H9 (cell line): ENCODE data around the gene C1QB. TPM values are rescaled to one million over a fixed set of nuclear protein-coding genes. Genes with fewer than 3 reads are reported as not detected.

ENCODE experiments used
- DNase-seq: peaks from one replicate; pipeline ENCODE4 v3.0.0-alpha.2; 2017
- H2AFZ ChIP-seq: one replicate; pipeline ENCODE4 v1.6.1; 2013; ENCODE audit warnings: mild to moderate bottlenecking, low read length, control low read depth, moderate library complexity
- H2AK5ac ChIP-seq: 2 replicates; pipeline ENCODE4 v1.6.1; 2013; ENCODE audit warnings: low read length, control low read depth, mixed read lengths; ENCODE audit not compliant: insufficient read length
- H2BK120ac ChIP-seq: one replicate; pipeline ENCODE4 v1.6.1; 2013; ENCODE audit warnings: low read depth, mild to moderate bottlenecking, low read length, control low read depth, inconsistent platforms; ENCODE audit not compliant: poor library complexity, severe bottlenecking
- H2BK12ac ChIP-seq: 2 replicates; pipeline ENCODE4 v1.6.1; 2013; ENCODE audit warnings: low read length, control low read depth, mixed read lengths, low read depth; ENCODE audit not compliant: insufficient read length
- H2BK15ac ChIP-seq: 2 replicates; pipeline ENCODE4 v1.6.1; 2013; ENCODE audit warnings: low read depth, low read length, control low read depth
- H2BK20ac ChIP-seq: one replicate; pipeline ENCODE4 v1.6.1; 2013; ENCODE audit warnings: low read depth, mild to moderate bottlenecking, low read length, control low read depth, inconsistent platforms; ENCODE audit not compliant: poor library complexity, severe bottlenecking
- H2BK5ac ChIP-seq: 2 replicates; pipeline ENCODE4 v1.6.1; 2013; ENCODE audit warnings: low read length, control low read depth, mixed read lengths; ENCODE audit not compliant: insufficient read length
- H3K14ac ChIP-seq: 2 replicates; pipeline ENCODE4 v1.6.1; 2013; ENCODE audit warnings: low read length, control low read depth; ENCODE audit not compliant: insufficient read depth
- H3K18ac ChIP-seq: 2 replicates; pipeline ENCODE4 v1.6.1; 2013; ENCODE audit warnings: low read depth, mild to moderate bottlenecking, mixed read lengths, low read length, control low read depth; ENCODE audit not compliant: insufficient read length
- H3K23ac ChIP-seq: 2 replicates; pipeline ENCODE4 v1.6.1; 2013; ENCODE audit warnings: low read length, control low read depth, mixed read lengths, low read depth; ENCODE audit not compliant: insufficient read length
- H3K23me2 ChIP-seq: 2 replicates; pipeline ENCODE4 v1.6.1; 2013; ENCODE audit warnings: low read depth, mild to moderate bottlenecking, mixed read lengths, low read length, control low read depth; ENCODE audit not compliant: insufficient read length, poor library complexity, severe bottlenecking
- H3K27ac ChIP-seq: 2 replicates; pipeline ENCODE4 v1.5.1; 2013; ENCODE audit warnings: low read length, control low read depth, mixed read lengths, low read depth; ENCODE audit not compliant: insufficient read length
- H3K27me3 ChIP-seq: 2 replicates; pipeline ENCODE4 v1.6.1; 2013; ENCODE audit warnings: low read length, control low read depth, inconsistent platforms; ENCODE audit not compliant: insufficient read depth
- H3K4ac ChIP-seq: 2 replicates; pipeline ENCODE4 v1.6.1; 2013; ENCODE audit warnings: low read depth, mild to moderate bottlenecking, control low read depth, inconsistent platforms, low read length, moderate library complexity
- H3K4me1 ChIP-seq: 2 replicates; pipeline ENCODE4 v1.6.1; 2013; ENCODE audit warnings: low read length, control low read depth, inconsistent platforms; ENCODE audit not compliant: insufficient read depth
- H3K4me2 ChIP-seq: 2 replicates; pipeline ENCODE4 v1.6.1; 2013; ENCODE audit warnings: low read length, control low read depth, mixed read lengths; ENCODE audit not compliant: insufficient read length, insufficient read depth
- H3K56ac ChIP-seq: 2 replicates; pipeline ENCODE4 v1.6.1; 2013; ENCODE audit warnings: low read depth, mild to moderate bottlenecking, mixed read lengths, low read length, control low read depth; ENCODE audit not compliant: insufficient read length
- H3K79me1 ChIP-seq: 2 replicates; pipeline ENCODE4 v1.6.1; 2013; ENCODE audit warnings: low read depth, mild to moderate bottlenecking, moderate library complexity, low read length, control low read depth, inconsistent platforms; ENCODE audit not compliant: insufficient read depth, poor library complexity, severe bottlenecking
- H3K79me2 ChIP-seq: 2 replicates; pipeline ENCODE4 v1.6.1; 2013; ENCODE audit warnings: low read length, control low read depth, inconsistent platforms; ENCODE audit not compliant: insufficient read depth
- H3K9ac ChIP-seq: 2 replicates; pipeline ENCODE4 v1.6.1; 2013; ENCODE audit warnings: low read length, control low read depth, mixed read lengths; ENCODE audit not compliant: insufficient read length; ENCODE audit errors: extremely low read depth
- H3K9me3 ChIP-seq: one replicate; pipeline ENCODE4 v1.6.1; 2013; ENCODE audit warnings: low read depth, low read length, inconsistent platforms; ENCODE audit not compliant: control insufficient read depth
- H3T11ph ChIP-seq: one replicate; pipeline ENCODE4 v1.6.1; 2013; ENCODE audit warnings: mild to moderate bottlenecking, low read length, control low read depth, inconsistent platforms
- H4K20me1 ChIP-seq: one replicate; pipeline ENCODE4 v1.6.1; 2013; ENCODE audit not compliant: control insufficient read depth, insufficient read length, insufficient read depth
- H4K5ac ChIP-seq: 2 replicates; pipeline ENCODE4 v1.6.1; 2013; ENCODE audit warnings: low read depth, mild to moderate bottlenecking, mixed read lengths, low read length, control low read depth; ENCODE audit not compliant: insufficient read length
- H4K8ac ChIP-seq: replicated peaks from 2 replicates; pipeline ENCODE4 v1.6.1; 2013; ENCODE audit warnings: low read length, control low read depth, mixed read lengths, low read depth; ENCODE audit not compliant: insufficient read length
- H4K91ac ChIP-seq: 2 replicates; pipeline ENCODE4 v1.6.1; 2013; ENCODE audit warnings: low read depth, mild to moderate bottlenecking, moderate library complexity, mixed read lengths, low read length, control low read depth; ENCODE audit not compliant: insufficient read length
- H3K27ac Mint-ChIP-seq, 3 experiments: 2 replicates in 2 of 3; 3 replicates in 1 of 3; pipeline ENCODE4 v1.8.0; 2020 to 2021; ENCODE audit warnings: mixed read lengths in 3 of 3, mild to moderate bottlenecking in 1 of 3, moderate library complexity in 1 of 3
- H3K27me3 Mint-ChIP-seq: 2 replicates; pipeline ENCODE4 v1.8.0; 2021; ENCODE audit warnings: low read depth, mild to moderate bottlenecking, moderate library complexity, mixed read lengths
- H3K36me3 Mint-ChIP-seq, 3 experiments: 2 replicates in 2 of 3; 3 replicates in 1 of 3; pipeline ENCODE4 v1.8.0; 2020 to 2021; ENCODE audit warnings: low read depth in 3 of 3, mixed read lengths in 3 of 3; ENCODE audit not compliant: insufficient read depth in 1 of 3
- H3K4me1 Mint-ChIP-seq, 2 experiments: 2 replicates each; pipeline ENCODE4 v1.8.0; 2020; ENCODE audit warnings: mixed read lengths in 2 of 2
- H3K4me3 Mint-ChIP-seq, 2 experiments: 2 replicates in 1 of 2; 3 replicates in 1 of 2; pipeline ENCODE4 v1.8.0; 2020 to 2021; ENCODE audit warnings: mild to moderate bottlenecking in 2 of 2, mixed read lengths in 2 of 2, moderate library complexity in 1 of 2
- H3K9me3 Mint-ChIP-seq, 2 experiments: 2 replicates in 1 of 2; 3 replicates in 1 of 2; pipeline ENCODE4 v1.8.0; 2020; ENCODE audit warnings: mild to moderate bottlenecking in 2 of 2, mixed read lengths in 2 of 2, moderate library complexity in 1 of 2
- CTCF ChIP-seq: fragments of 200-600 bp; sonication (generic); conservative IDR thresholded peaks from 3 replicates; pipeline ENCODE4 v1.8.0; 2021; ENCODE audit warnings: antibody characterized with exemption, mild to moderate bottlenecking
- WGBS: extraction: QIAGEN DNeasy Blood & Tissue Kit; methylation state at CpG from one replicate; pipeline ENCODE4 v1.1.7; 2013; ENCODE audit warnings: missing lambda C conversion rate, low lambda C conversion rate, mixed read lengths; ENCODE audit not compliant: insufficient read length; ENCODE audit errors: extremely low coverage; 5-methylcytosine and 5-hydroxymethylcytosine counted together
- total RNA-seq: library from RNA; stranded (reverse); gene quantifications from 2 replicates; pipeline ENCODE4 v1.2.1, GENCODE V29; 2021

Gene C1QB
- total RNA-seq, 1 experiment from 2014 or later, result not detected

- peak; percentile 84 for DNase-seq
- Histone ChIP-seq H2BK5ac (no peak overlapping the region), H4K91ac (no peak overlapping the region), H3K9ac (no peak overlapping the region), H3K56ac (no peak overlapping the region), H2AFZ (peak overlapping the region; percentile 98), H3K4me1 (no peaks in the 10 kb centered on the region), H3K4me2 (peak overlapping the region; percentile 1), H2BK20ac (no peak overlapping the region), H3K79me2 (no peaks in the 10 kb centered on the region), H2AK5ac (no peak overlapping the region), H3K27ac (no peak overlapping the region), H3K4ac (no peak overlapping the region), H3T11ph (no peak overlapping the region), H4K8ac (no peak overlapping the region), H4K5ac (no peak overlapping the region), H3K23ac (no peak overlapping the region), H2BK120ac (no peak overlapping the region), H3K18ac (no peak overlapping the region), H3K79me1 (no peaks in the 10 kb centered on the region), H4K20me1 (peaks cover 3% of the 10 kb centered on the region), H3K9me3 (no peaks in the 10 kb centered on the region), H2BK15ac (no peak overlapping the region), H3K14ac (no peak overlapping the region; the same call in 1 of the 2 replicates), H3K27me3 (no peaks in the 10 kb centered on the region), H3K23me2 (no peaks in the 10 kb centered on the region), H2BK12ac (no peak overlapping the region)
- no peaks in the 10 kb centered on the region for H3K9me3 Mint-ChIP-seq
- TF ChIP-seq CTCF, result peak; percentile 60
- H3K36me3 Mint-ChIP-seq, result no peaks in the 10 kb centered on the region; a peak in 1 of 7 replicates
- H3K4me1 Mint-ChIP-seq, result peaks cover 6 to 9% of the 10 kb centered on the region in 2 experiments
- no CpG with 5 or more reads among the region's 8 CpGs for WGBS
- peak overlapping the region in 2 of 3 experiments; percentile 70 to 89; a peak in 3 of 7 replicates for H3K27ac Mint-ChIP-seq
- peaks cover 3% of the 10 kb centered on the region for H3K27me3 Mint-ChIP-seq
- H3K4me3 Mint-ChIP-seq, result no peak overlapping the region
Measured at GRCh38 chr1:22639286-22639685, 13.8 kb upstream of the C1QB start.
